ENCODE results near the gene CPO. TPM values are rescaled to one million over a fixed set of nuclear protein-coding genes. Genes with fewer than 3 reads are reported as not detected.

The CPO gene
- total and polyA plus RNA-seq, 5 donors from 2014 or later = not detected

DNA sequence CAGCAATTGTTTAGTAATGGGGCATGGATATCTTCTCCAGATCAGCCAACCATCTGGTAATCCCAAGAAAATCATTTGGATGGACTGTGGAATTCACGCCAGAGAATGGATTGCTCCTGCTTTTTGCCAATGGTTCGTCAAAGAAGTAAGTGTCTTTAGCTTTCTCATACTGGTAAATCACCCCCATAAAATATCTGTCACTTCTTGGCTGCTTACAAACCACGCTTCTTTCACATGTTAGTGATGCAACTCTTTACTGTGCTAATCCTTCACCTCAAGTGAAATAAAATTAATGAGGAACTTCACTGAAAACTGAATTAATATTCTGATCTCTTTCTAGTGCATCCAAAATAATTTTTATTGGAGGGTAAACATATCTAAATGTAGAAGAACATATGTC, 18.9 kb downstream of the CPO start:
- no peaks in the 10 kb centered on the region for H3K27me3 ChIP-seq (ENCODE audit: control insufficient read depth, insufficient read depth, low read length)
- H3K27ac Mint-ChIP-seq = no peak overlapping the region
- no peaks in the 10 kb centered on the region for H3K4me1 Mint-ChIP-seq
- H3K9me3 ChIP-seq (ENCODE audit: control insufficient read depth in 2 of 2, low read length in 2 of 2) = no peaks in the 10 kb centered on the region
- no peaks in the 10 kb centered on the region for H3K36me3 Mint-ChIP-seq
- H3K27me3 Mint-ChIP-seq = no peaks in the 10 kb centered on the region
- DNase-seq (no peak), ATAC-seq (ENCODE audit: low read depth in 2 of 2) (no peak)
- H3K4me1 ChIP-seq (ENCODE audit: control insufficient read depth, insufficient read depth, low read length, poor library complexity, severe bottlenecking) = no peaks in the 10 kb centered on the region
- no peak overlapping the region for H3K4me3 ChIP-seq (ENCODE audit: low read depth, low read length)
- peaks cover 0 to 8% (median 4%) of the 10 kb centered on the region in 7 donors for H3K9me3 Mint-ChIP-seq
- no peak overlapping the region for H3K27ac ChIP-seq (ENCODE audit: insufficient read depth, low read length, poor library complexity, severe bottlenecking)
- H3K4me3 Mint-ChIP-seq = no peak overlapping the region
- H3K36me3 ChIP-seq (ENCODE audit: control insufficient read depth, insufficient read depth, low read length) = no peaks in the 10 kb centered on the region

DNA sequence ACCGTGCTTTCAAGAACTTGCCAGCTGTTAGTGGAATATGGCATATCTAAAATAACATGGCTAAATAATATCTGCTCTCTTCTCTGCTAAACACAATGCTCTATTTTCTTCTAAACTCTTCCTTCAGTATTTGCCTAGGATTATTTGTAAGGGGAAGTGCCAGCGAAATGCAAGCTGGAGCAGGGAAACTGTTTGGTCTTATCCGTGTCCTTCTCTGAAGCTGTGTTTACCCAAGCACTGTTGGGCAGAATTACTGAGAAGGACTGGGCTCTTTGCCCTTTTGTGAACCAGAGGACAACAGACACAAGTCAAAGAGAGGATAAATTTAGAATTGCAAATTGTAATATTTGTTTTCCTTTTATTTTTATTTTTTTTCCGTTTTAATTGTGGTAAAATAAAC, 23.6 kb downstream of the CPO start:
- no peaks in the 10 kb centered on the region for H3K4me1 Mint-ChIP-seq
- ATAC-seq (ENCODE audit: low read depth in 2 of 2) (no peak), DNase-seq (no peak)
- no peak overlapping the region for H3K4me3 Mint-ChIP-seq
- H3K27ac Mint-ChIP-seq = no peak overlapping the region
- H3K36me3 ChIP-seq (ENCODE audit: control insufficient read depth, insufficient read depth, low read length) = no peaks in the 10 kb centered on the region
- H3K9me3 ChIP-seq (ENCODE audit: control insufficient read depth in 2 of 2, low read length in 2 of 2) = no peaks in the 10 kb centered on the region
- H3K27ac ChIP-seq (ENCODE audit: insufficient read depth, low read length, poor library complexity, severe bottlenecking) = no peak overlapping the region
- H3K27me3 ChIP-seq (ENCODE audit: control insufficient read depth, insufficient read depth, low read length) = no peaks in the 10 kb centered on the region
- H3K36me3 Mint-ChIP-seq = no peaks in the 10 kb centered on the region
- H3K27me3 Mint-ChIP-seq = no peaks in the 10 kb centered on the region
- no peak overlapping the region for H3K4me3 ChIP-seq (ENCODE audit: low read depth, low read length)
- H3K9me3 Mint-ChIP-seq = no peaks in the 10 kb centered on the region
- H3K4me1 ChIP-seq (ENCODE audit: control insufficient read depth, insufficient read depth, low read length, poor library complexity, severe bottlenecking) = no peaks in the 10 kb centered on the region

DNA sequence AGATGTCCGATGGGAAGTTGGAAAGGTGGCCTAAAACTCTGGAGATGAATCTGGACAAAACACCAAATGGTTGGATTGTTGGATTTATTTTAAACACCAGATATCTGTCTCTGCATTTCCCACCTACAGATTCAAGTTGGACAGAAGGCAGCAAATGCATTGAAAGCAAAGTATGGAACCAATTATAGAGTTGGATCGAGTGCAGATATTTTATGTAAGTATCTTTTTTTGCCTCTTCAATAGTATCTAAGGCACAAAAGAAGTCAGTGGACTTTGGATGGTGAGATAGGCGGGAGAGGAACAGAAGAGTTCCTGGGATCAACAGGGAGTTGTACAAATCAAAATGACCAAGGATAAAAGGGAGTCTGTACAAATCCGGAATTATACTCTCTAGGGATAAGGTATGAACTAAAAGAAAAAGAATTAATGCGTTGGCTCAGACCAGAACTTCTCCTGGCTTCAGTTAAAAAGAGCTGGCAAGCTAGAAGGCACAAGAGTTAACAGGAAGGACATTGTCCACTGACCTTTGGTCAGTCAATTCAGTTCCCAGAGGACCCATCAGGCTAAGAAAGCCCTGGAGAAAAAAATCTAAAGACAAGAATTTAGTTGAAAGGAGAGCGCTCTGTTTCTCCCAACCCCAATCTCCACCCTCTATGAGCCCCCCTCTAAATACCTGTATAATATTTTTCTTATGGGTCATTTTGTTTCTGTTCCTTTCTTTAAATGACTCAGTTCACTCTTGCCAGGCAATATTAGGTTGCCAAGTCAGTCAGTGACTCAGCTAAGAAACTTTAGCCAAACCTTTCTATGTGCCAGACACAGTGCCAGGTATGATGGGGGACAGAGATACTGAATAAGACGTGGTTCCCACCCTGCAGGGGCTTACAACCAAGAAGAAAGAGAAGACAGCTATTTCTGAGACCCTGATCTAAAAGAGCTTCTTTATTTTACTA, 29.1 kb downstream of the CPO start:
- Histone ChIP-seq H3K9me3 (ENCODE audit: control insufficient read depth in 2 of 2, low read length in 2 of 2) (no peaks in the 10 kb centered on the region), H3K36me3 (ENCODE audit: control insufficient read depth, insufficient read depth, low read length) (no peaks in the 10 kb centered on the region), H3K27me3 (ENCODE audit: control insufficient read depth, insufficient read depth, low read length) (no peaks in the 10 kb centered on the region), H3K4me1 (ENCODE audit: control insufficient read depth, insufficient read depth, low read length, poor library complexity, severe bottlenecking) (no peaks in the 10 kb centered on the region), H3K4me3 (ENCODE audit: low read depth, low read length) (no peak overlapping the region), H3K27ac (ENCODE audit: insufficient read depth, low read length, poor library complexity, severe bottlenecking) (no peak overlapping the region)
- Mint-ChIP-seq H3K27me3 (peaks cover 7% of the 10 kb centered on the region), H3K27ac (peak overlapping the region in 1 of 3 donors; percentile 15), H3K4me1 (no peaks in the 10 kb centered on the region), H3K4me3 (peak overlapping the region in 1 of 4 donors; percentile 85), H3K36me3 (no peaks in the 10 kb centered on the region), H3K9me3 (no peaks in the 10 kb centered on the region)
- DNase-seq (no peak), ATAC-seq (ENCODE audit: low read depth in 2 of 2) (no peak)

DNA sequence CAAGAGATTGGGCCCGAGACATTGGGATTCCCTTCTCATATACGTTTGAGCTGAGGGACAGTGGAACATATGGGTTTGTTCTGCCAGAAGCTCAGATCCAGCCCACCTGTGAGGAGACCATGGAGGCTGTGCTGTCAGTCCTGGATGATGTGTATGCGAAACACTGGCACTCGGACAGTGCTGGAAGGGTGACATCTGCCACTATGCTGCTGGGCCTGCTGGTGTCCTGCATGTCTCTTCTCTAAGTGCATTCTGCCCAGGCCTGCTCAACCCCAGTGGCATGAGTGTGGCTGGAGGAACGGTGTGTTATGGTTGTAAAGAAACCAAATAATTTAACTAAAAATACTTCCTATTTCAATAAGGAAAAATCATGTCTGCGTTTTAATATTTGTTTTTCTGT, 29.9 kb downstream of the CPO start:
- no peaks in the 10 kb centered on the region for H3K9me3 Mint-ChIP-seq
- H3K27ac Mint-ChIP-seq = no peak overlapping the region
- H3K4me1 ChIP-seq (ENCODE audit: control insufficient read depth, insufficient read depth, low read length, poor library complexity, severe bottlenecking) = no peaks in the 10 kb centered on the region
- H3K27me3 Mint-ChIP-seq = peaks cover 7% of the 10 kb centered on the region
- H3K27me3 ChIP-seq (ENCODE audit: control insufficient read depth, insufficient read depth, low read length) = no peaks in the 10 kb centered on the region
- H3K4me3 ChIP-seq (ENCODE audit: low read depth, low read length) = no peak overlapping the region
- H3K4me1 Mint-ChIP-seq = no peaks in the 10 kb centered on the region
- H3K36me3 Mint-ChIP-seq = no peaks in the 10 kb centered on the region
- no peak overlapping the region for H3K27ac ChIP-seq (ENCODE audit: insufficient read depth, low read length, poor library complexity, severe bottlenecking)
- no peak for ATAC-seq (ENCODE audit: low read depth in 2 of 2)
- H3K9me3 ChIP-seq (ENCODE audit: control insufficient read depth in 2 of 2, low read length in 2 of 2) = no peaks in the 10 kb centered on the region
- H3K4me3 Mint-ChIP-seq = no peak overlapping the region
- no peak for DNase-seq
- H3K36me3 ChIP-seq (ENCODE audit: control insufficient read depth, insufficient read depth, low read length) = no peaks in the 10 kb centered on the region

DNA sequence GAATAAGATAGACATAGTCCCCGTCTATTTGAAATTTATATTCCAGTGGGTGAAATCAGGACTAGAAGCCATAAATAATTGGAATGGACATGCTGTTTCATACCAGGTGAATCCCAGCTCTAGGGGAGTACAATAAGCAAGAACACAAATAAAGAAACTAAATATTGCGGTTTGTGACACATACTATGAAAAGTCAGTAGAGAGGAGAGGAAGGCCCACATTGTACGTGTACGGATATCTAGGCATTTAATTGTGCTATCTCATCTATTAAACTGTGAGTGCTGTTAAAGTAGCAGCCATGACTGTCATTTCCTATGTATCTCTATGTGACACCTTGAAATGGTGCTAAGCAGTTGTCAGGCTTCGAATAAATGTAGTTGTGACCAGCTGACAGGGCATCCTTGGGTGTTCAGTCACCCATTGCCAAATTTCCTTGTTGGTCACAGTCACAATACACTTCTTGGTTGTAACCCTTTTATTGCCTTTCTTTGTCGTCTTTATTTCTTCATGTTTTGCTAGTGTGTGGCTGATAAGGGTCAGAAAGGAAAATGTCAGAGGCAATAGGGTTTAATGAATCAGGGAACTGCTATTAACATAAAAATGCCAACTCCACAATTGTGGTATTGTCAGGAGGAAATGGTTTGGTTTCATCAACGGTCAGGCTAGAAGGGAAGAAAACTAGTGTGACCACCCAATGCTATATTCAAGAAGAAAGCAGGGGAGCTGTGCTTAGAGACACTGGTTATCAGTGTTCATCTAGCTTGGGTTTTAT, 31.5 kb downstream of the CPO start:
- peaks cover 0 to 5% (median 0%) of the 10 kb centered on the region in 7 donors for H3K9me3 Mint-ChIP-seq
- Histone ChIP-seq H3K4me3 (ENCODE audit: low read depth, low read length) (no peak overlapping the region), H3K9me3 (ENCODE audit: control insufficient read depth in 2 of 2, low read length in 2 of 2) (no peaks in the 10 kb centered on the region), H3K36me3 (ENCODE audit: control insufficient read depth, insufficient read depth, low read length) (no peaks in the 10 kb centered on the region), H3K27me3 (ENCODE audit: control insufficient read depth, insufficient read depth, low read length) (no peaks in the 10 kb centered on the region), H3K4me1 (ENCODE audit: control insufficient read depth, insufficient read depth, low read length, poor library complexity, severe bottlenecking) (no peaks in the 10 kb centered on the region), H3K27ac (ENCODE audit: insufficient read depth, low read length, poor library complexity, severe bottlenecking) (no peak overlapping the region)
- H3K27me3 Mint-ChIP-seq = peaks cover 7% of the 10 kb centered on the region
- DNase-seq (no peak), ATAC-seq (ENCODE audit: low read depth in 2 of 2) (no peak)
- H3K4me1 Mint-ChIP-seq = no peaks in the 10 kb centered on the region
- H3K27ac Mint-ChIP-seq = no peak overlapping the region
- H3K36me3 Mint-ChIP-seq = no peaks in the 10 kb centered on the region
- no peak overlapping the region for H3K4me3 Mint-ChIP-seq

DNA sequence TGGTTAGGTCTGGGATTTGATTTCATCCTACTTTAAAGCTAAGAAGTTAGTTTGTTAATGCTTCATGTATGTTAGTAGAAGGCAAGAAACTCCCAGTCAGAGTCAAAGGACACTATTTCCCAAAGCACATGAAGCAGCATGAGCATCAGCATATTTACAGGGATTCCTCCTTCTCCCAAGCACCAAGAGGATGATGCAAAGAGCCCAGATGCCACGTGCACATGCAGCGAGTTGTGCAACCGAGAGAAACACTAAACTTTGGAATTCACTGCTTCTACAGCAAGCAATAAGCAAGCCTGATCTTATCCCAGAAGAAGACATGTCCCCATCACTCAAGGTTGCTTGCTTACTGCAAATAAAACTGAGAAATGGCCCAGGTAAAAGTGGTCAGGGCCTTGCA, 32.5 kb downstream of the CPO start:
- ATAC-seq (ENCODE audit: low read depth in 2 of 2) (no peak), DNase-seq (no peak)
- Mint-ChIP-seq H3K27ac (no peak overlapping the region), H3K27me3 (peaks cover 7% of the 10 kb centered on the region), H3K4me1 (no peaks in the 10 kb centered on the region), H3K36me3 (no peaks in the 10 kb centered on the region), H3K4me3 (no peak overlapping the region), H3K9me3 (peaks cover 0 to 5% (median 0%) of the 10 kb centered on the region in 7 donors)
- Histone ChIP-seq H3K4me1 (ENCODE audit: control insufficient read depth, insufficient read depth, low read length, poor library complexity, severe bottlenecking) (no peaks in the 10 kb centered on the region), H3K9me3 (ENCODE audit: control insufficient read depth in 2 of 2, low read length in 2 of 2) (no peaks in the 10 kb centered on the region), H3K36me3 (ENCODE audit: control insufficient read depth, insufficient read depth, low read length) (no peaks in the 10 kb centered on the region), H3K27me3 (ENCODE audit: control insufficient read depth, insufficient read depth, low read length) (no peaks in the 10 kb centered on the region), H3K4me3 (ENCODE audit: low read depth, low read length) (no peak overlapping the region), H3K27ac (ENCODE audit: insufficient read depth, low read length, poor library complexity, severe bottlenecking) (no peak overlapping the region)

DNA sequence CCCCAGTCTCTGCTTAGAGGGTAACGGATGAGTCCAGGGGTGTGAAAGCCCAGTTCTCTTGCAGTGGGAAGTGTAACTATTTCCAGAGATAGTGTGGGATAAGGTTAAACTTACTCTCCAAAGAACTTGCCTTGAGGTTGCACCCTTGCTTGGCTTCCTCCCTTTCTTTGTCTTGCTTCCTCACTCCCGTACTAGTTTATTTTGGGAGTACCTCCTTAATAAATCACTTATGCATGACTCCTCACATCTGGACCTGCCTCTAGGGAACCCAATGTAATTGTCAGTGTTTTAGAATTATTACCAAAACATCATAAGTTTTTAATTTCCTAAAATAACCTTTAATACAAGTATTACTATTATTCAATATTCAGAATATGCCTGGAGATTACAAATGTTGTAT, 35.2 kb downstream of the CPO start:
- Histone ChIP-seq H3K27me3 (ENCODE audit: control insufficient read depth, insufficient read depth, low read length) (no peaks in the 10 kb centered on the region), H3K27ac (ENCODE audit: insufficient read depth, low read length, poor library complexity, severe bottlenecking) (no peak overlapping the region), H3K36me3 (ENCODE audit: control insufficient read depth, insufficient read depth, low read length) (no peaks in the 10 kb centered on the region), H3K4me1 (ENCODE audit: control insufficient read depth, insufficient read depth, low read length, poor library complexity, severe bottlenecking) (no peaks in the 10 kb centered on the region), H3K4me3 (ENCODE audit: low read depth, low read length) (no peak overlapping the region), H3K9me3 (ENCODE audit: control insufficient read depth in 2 of 2, low read length in 2 of 2) (no peaks in the 10 kb centered on the region)
- Mint-ChIP-seq H3K27ac (no peak overlapping the region), H3K9me3 (peaks cover 0 to 5% (median 0%) of the 10 kb centered on the region in 7 donors), H3K4me1 (no peaks in the 10 kb centered on the region), H3K27me3 (peaks cover 7% of the 10 kb centered on the region), H3K4me3 (no peak overlapping the region), H3K36me3 (no peaks in the 10 kb centered on the region)
- ATAC-seq (ENCODE audit: low read depth in 2 of 2) (no peak), DNase-seq (no peak)
